ENCODE results near the gene TBC1D3B.
"Not testable (repeated sequence)": the region's sequence is repeated elsewhere in the genome, so short reads cannot be mapped to it uniquely, and the experiment has no call there.

TBC1D3B gene

GRCh38 chr17:36198831-36199465, 22.5 kb upstream of the TBC1D3B start:
- no peak for DNase-seq

GRCh38 chr17:36197387-36197703, 20.9 kb upstream of the TBC1D3B start:
- no peak for DNase-seq

GRCh38 chr17:36196131-36196486, 19.7 kb upstream of the TBC1D3B start:
- DNase-seq: no peak

- no peak for DNase-seq
Measured at GRCh38 chr17:36195434-36196130, 19.1 kb upstream of the TBC1D3B start.

- not testable (repeated sequence) for DNase-seq
Measured at GRCh38 chr17:36194832-36195433, 18.5 kb upstream of the TBC1D3B start.

DNA sequence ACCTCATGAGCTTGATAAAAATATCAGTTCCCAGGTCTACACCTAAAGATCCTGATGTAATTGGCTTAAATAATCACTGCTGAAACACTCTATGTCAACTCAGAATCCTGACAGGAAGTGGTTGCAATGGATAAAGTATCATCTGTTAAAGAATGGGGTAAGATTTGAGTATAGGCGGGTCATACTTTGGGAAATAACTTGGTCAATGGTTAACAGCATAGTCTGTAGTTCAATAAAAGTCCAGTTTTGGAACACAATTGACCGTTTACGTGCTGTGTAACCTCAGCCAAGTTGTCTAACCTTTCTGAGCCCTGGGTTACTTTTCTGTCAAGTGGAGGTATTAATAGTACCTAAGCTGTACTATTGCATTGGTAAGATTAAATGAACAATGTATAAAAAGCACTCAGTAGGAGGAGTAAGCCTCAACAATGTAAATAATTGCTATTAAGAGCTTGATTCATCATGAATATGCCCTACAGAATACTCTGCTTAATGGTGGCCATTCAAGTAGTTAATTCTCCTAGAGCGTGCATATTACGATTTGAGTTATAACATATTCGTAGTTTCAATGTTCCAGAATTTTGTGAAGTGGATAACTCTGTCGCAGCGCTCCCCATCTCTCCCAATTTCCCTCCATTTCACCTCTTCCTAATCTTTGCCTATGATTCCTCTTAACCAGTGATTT, 17.9 kb upstream of the TBC1D3B start:
- DNase-seq: not testable (repeated sequence)

GRCh38 chr17:36193216-36193775, 16.9 kb upstream of the TBC1D3B start:
- DNase-seq: no peak

DNA sequence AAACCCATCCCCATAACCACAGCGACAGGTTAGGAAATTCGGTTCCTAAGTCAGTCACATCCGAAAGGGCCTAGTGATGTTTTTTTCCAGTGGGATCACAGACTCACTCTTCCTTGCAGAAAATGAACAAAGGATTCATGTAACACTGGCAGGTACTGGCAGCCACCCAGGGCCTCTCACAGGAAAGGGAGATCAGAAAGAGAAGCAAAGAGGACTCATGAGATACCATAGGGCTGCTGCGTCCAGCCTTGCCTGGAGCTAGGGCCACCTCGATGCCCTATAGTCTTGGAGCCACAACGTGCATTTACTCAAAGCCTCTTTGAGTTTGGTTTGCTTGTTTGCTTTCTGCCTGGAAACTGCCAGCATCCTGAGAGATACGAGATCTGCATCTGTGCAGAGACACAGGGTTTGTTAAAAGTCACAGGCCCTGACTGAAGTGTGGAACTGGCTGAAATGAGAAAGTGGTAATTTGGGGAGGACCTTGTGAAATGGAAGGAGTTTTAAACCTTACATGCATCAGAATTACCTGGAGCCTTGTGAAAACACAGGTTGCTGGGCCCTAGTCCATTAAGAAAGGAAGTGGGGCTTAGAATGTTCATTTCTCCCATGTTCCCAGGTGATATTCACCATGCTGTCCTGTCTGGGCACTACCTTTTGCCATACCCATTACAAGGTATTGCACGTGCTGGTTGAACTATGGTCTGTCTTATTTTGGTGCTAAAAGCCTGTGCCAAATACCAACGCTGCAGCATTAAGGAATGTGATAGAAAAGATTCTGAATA, 14.3 kb upstream of the TBC1D3B start:
- not testable (repeated sequence) for DNase-seq

DNA sequence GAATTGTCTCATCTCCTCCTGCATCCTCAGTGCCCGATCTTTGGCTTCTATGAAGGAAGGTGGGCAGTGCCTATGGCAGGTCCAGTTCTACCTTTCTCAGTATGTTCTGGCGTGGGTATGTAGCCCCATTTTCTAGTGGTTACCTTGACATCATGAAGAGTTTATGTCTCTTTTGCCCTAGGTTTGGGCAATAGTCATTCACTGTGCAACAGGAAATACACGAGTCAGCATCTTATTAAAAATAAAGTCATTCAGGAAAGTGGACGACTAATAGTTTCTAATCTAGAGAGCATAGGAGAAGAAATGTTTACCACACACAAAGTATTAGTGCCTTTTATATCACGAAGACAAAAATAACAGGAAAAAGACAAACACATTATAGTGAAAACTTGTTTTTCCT, 13.6 kb upstream of the TBC1D3B start:
- DNase-seq: not testable (repeated sequence)

- DNase-seq: no peak
Measured at GRCh38 chr17:36188891-36189306, 12.5 kb upstream of the TBC1D3B start.

- not testable (repeated sequence) for DNase-seq
Measured at GRCh38 chr17:36187943-36188665, 11.7 kb upstream of the TBC1D3B start.

DNA sequence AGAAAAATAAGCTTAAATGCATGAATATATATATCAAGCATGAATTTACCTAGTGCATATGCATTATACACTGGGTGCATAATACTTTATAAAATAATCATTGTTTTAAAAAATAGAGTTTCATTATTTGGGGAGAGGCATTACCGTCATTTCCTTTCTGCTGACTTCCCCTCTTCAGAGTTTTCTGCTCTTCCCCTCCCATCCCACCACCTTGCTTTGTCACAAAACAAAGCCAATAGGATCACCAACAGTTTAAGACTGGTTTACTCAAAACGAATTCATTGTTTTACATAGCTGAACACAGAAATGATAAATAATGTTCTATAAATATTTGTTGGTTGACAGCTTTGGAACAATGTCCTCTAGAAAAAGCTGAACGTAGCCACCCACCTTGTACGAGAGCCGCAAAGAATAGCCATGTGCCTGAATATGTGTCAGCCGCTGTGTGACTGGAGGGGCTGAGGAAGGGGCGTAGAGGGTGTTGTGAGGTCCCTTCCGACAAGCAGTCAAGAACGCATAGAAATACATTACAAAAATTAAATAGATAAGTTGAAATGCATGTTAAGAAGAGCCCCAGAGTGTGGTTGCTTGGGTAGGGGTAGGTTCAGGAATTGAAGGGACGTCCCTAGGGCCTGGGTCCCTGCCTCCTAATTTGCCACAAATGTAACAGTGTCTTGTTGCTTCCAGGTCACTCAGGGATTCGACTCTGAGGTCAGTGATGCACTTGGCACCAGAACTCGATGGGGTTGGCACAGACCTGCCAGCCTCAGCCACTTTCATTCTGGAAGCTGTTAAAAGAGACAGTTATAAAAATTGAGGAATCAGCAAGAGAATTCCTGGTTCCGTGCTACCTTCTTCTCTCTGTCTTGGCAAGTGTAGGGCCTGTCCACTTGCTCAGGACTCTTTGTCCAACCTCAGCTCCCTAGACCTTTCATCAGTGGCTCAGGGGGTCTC, 10.7 kb upstream of the TBC1D3B start:
- DNase-seq: not testable (repeated sequence)

GRCh38 chr17:36185416-36185815, 9.0 kb upstream of the TBC1D3B start:
- DNase-seq: no peak

DNA sequence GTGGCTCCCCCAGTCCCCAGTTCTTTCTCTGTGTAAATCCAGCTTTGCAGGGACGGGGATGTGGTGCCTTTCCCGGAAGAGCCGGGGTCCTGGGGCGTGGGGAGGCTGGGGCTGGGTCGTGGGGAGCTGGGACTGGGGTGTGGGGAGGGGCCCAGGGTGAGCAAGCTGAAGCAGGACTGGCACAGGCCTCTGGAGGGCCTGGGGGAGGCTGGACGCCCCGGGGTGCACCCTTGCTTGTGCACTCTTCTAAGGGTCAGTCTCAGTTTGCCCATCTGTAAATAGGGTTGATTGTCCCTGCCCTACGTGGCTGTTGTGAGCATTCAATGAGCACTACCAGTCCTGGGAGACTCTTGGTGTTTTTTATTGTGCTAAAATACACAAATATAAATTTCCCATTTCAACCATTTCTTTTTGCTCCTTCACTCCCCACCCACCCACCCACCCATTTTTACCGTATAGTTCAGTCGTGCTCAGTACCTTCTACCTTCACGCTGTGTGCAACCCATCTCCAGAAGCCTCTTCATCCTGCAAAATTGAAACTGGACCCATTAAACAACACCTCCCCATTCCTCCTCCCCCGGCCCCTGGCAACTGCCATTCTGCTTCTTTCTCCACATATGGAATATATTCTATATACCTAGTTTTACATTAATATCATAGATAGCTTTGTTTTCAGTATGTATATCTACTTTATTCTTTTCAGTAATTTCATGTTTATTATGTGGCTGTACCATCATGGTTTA, 7.8 kb upstream of the TBC1D3B start:
- DNase-seq: no peak

GRCh38 chr17:36183001-36183971, 6.8 kb upstream of the TBC1D3B start:
- DNase-seq: peak in 1 of 2 experiments; percentile 22

DNA sequence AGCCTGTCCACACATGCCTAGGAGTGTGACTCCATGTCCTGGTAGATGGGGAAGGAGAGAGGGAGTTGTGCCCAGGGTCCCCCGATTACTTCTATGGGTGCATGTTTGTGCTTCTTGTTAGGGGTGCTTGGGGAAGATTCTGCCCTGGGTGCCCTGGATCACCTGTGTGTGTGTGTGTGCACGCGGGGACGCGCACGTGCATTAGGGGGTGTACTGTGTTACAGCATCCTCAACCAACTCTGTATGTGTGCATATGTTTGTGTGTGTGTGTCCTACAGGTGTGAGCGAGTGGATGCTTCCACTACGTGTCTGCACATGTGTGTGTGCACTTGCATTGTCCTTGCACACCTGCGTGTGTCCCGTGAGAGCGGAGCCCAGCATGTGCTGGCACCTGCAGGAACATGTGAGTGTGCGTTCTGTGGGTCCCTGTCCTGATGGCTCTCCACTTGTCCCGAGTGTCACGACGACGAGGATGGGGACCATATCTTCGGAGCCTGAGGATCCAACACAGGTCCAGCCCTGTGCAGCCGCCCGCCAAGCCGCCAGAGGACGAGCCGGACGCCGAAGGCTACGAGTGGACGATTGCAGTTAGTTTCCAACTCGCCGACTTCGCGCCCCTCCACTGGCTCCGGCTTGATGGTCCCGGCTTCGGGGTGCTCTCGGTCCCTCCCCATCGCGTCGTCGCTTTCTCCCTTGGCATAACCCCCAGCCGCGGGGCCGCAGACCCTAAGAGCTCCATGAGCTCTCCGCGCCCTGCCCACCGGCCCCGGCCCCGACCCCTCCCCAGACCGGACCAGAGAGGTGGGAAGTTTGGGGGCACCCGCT, 6.0 kb upstream of the TBC1D3B start:
- DNase-seq: no peak

DNA sequence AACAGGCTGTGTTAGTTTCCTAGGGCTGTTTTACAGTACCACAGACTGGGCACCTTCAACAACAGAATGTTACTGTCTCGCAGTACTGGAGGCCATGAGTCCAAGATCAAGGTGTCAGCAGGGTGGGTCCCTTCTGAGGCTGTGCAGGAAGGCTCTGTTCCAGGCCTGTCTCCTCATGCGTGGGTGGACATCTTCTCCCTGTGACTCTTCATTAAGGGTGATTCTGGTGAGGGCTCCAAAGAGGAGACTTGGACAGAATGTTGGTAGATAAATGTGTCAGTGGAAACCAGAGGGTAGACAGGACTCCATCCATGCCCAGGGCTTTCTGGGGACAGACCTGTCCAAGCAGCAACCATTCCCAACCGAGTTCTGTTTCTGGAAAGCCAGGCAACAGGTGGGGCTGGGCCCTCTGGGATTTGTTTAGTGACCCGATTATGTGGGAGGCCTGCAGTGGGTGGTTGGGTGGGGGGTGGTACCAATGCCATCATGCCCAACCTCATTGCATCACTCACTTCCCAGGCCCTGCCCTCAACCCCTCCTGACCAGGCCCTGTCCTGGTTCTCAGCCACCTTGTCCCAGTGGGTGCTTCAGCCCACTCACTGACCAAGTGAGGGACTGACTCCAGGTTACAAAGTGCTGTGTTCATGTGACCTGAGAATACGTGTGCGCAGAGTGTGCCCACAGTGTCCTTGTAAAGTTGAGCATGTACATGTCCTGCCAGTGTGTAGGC, 5.2 kb upstream of the TBC1D3B start:
- DNase-seq: not testable (repeated sequence)

All from SW 1271 (cell line).